HG02678 (cell line): ENCODE data around the gene PPP2R3B.
A peak's percentile ranks its signal among the peaks of the same experiment; 100 is the strongest.
"Not testable (repeated sequence)": the region's sequence is repeated elsewhere in the genome, so short reads cannot be mapped to it uniquely, and the experiment has no call there.

Source experiments
- ATAC-seq: cut with Tn5 transposase; IDR thresholded peaks from one replicate; pipeline ENCODE4 v1.9.1; 2021; ENCODE audit warnings: mild to moderate bottlenecking, moderate library complexity; ENCODE audit not compliant: unreplicated experiment

The PPP2R3B gene, protein sequence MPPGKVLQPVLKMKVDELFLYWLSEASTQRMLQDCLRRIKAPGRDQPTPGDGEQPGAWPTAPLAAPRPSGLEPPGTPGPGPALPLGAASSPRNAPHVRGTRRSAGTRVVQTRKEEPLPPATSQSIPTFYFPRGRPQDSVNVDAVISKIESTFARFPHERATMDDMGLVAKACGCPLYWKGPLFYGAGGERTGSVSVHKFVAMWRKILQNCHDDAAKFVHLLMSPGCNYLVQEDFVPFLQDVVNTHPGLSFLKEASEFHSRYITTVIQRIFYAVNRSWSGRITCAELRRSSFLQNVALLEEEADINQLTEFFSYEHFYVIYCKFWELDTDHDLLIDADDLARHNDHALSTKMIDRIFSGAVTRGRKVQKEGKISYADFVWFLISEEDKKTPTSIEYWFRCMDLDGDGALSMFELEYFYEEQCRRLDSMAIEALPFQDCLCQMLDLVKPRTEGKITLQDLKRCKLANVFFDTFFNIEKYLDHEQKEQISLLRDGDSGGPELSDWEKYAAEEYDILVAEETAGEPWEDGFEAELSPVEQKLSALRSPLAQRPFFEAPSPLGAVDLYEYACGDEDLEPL

DNA sequence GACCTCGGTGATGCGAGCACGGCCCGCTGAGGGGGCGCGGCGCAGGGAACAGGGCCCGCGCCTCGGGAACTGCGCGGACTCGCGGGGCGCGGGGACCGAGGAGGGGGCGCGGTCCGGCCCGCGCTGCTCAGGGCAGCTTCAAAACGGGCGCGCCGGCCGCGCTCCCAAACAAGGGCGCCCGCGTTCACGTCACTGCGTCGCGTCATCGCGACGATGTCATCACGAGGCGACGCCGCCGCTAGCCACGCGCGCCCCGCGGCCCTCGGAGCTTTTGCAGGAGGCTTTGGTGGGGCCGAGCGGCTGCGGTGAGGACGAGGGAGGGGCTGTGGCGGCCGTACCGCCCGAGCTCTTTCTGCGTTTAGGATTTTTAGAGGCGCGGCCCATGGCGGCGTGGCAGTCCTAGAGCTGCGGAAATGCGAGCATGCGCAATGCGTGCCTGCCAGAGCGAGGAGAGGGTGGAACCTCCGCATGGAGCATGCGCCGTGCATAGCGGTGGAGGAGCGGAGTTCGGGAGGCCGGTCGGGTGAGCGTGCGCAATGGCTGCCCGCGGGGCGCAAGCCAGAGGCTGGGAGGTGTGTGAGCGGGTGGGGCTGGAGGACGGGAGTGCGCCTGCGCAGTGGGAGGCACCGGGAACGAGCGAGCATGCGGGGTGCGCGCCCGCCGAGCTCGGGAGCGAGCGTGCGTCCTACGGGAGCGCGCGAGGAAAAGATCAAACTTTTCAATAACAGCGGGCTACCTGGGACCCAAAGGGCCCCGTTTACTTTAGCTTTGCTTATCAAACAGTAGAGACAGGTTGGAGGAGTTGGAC is at the start of gene PPP2R3B:
Gene PPP2R3B (minus strand): TSS at position 140 of the 808 bp plus-strand sequence. CDS start 216 bp downstream, outside the sequence.
- peak; percentile 95 for ATAC-seq

DNA sequence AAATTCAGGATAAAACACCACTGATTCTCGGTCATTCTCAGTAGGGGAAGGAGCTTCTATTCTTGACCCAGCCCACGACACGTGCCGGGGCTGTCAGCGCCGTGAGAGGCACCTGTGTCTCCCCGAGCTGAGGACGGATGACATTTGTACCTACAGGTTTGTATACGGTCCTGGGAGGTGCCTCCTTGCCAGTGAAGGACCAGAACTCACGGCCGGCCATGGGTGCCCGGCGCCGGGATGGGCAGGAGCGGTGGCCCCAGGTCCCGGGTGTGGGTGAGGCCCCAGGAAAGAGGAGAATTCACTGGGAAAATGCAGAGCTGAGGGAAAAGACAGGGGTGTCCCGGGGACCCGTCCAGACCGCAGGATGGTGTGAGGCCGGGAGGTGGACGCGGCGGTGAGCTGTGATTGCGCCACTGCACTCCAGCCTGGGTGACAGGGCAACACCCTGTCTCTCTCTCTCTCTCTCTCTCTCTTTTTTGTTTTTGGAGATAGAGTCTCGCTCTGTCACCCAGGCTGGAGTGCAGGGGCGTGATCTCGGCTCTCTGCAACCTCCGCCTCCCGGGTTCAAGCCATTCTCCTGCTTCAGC is 48.9 kb upstream of the PPP2R3B start:
- ATAC-seq: no peak

DNA sequence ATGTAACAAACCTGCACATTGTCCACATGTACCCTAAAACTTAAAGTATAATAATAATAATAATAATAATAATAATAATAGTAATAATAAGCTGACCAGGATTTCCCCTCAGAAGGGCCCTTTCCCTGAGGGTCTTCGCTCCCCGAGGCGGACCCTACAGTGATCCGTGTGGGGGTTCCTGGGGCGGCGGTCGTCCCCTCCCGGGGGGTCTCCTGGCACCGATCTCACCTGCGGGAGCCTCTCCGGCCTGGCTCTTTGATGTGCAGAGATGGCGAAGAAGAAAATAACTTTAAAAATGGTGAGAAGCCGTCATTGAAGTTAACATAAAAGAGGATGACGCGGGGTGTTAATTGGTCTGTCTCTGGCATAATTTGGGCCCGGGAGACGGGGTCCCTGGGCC is 48.2 kb upstream of the PPP2R3B start:
- ATAC-seq: no peak

DNA sequence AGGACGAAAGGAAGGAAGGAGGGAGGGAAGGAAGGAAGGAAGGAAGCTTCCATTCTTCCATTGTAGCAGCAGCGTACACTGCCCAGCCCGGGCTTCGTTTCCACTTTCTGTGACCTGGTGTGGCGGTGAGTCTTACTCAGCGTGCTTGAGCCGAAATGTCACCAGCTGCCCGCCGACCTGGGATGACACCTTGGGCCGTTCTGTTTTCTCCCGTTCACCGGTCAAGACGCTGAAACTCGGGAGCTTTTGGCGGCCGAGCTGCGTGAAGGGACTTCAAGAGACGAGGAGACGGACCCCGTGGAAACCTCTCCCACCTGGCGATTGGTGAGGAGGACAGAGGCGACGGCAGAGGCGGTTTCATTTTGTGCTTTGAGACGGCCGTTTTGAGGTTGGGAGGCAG is 47.1 kb upstream of the PPP2R3B start:
- no peak for ATAC-seq

DNA sequence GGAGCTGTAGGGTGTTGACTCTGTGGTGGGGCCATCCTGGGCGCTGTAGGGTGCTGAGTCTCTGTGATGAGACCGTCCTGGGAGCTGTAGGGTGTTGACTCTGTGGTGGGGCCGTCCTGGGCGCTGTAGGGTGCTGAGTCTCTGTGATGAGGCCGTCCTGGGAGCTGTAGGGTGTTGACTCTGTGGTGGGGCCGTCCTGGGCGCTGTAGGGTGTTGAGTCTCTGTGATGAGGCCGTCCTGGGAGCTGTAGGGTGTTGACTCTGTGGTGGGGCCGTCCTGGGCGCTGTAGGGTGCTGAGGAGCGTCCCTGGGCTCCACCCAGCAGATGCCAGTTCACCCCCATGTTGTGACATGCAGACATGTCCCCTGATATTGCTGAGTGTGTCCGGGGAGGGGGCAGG is 46.0 kb upstream of the PPP2R3B start:
- ATAC-seq: not testable (repeated sequence)

DNA sequence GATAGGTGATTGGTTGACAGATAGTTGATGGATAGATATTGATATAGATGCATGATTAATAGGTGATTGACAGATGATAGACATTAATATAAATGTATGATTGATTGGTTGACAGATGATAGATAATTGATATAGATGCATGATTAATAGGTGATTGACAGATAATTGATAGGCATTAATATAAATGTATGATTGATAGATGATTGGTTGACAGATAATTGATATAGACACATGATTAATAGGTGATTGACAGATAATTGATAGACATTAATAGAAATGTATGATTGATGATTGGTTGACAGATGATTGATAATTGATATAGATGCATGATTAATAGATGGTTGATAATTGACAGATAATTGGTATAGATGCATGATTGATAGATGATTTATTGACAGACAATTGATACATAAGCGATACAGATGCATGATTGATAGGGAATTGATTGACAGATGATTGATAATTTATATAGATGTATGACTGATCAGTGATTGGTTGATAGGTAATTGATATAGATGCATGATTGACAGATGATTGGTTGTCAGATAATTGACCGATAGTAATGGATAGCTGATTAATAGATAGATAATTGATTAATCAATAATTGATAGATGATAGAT is 44.9 kb upstream of the PPP2R3B start:
- no peak for ATAC-seq

DNA sequence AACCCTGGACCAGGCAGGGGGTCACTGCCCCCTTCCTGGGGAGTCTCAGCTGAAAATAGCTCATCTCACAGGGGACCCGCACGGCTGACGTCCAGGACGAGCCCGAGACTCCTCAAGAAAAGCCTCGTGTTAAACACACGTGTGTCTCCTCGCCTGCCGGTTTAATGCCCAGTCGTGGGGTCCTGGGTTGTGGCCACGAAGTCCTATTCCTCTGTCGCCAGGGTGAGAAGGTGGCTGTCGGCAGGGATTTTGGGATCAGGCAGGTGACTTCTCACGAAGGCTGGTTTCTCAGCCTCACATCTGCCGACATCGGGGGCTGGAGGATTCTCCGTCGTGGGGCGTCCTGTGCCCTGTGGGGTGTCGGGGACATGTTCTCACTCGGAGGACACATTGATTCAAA is 44.3 kb upstream of the PPP2R3B start:
- ATAC-seq: no peak

DNA sequence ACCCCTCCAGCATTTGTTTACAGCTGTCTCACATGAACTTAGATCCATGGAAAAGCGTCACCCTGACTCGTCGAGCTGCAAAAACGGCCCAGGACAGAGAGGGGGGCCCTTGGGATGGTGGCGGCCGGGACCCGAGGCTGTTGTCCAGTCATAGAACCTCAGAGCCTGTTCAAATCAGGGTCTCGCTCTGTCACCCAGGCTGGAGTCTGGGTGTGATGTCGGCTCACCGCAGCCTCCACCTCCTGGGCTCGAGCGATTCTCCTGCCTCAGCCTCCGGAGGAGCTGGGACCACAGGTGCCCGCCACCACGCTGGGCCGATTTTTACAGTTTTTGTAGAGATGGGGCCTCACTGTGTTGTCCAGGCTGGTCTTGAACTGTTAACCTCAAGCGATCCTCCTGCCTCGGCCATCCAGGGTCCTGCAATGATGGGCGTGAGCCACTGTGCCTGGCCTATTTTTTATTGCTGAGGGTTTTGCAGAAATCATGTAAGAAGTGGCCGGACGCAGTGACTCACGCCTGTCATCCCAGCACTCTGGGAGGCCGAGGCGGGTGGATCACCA is 42.6 kb upstream of the PPP2R3B start:
- no peak for ATAC-seq

DNA sequence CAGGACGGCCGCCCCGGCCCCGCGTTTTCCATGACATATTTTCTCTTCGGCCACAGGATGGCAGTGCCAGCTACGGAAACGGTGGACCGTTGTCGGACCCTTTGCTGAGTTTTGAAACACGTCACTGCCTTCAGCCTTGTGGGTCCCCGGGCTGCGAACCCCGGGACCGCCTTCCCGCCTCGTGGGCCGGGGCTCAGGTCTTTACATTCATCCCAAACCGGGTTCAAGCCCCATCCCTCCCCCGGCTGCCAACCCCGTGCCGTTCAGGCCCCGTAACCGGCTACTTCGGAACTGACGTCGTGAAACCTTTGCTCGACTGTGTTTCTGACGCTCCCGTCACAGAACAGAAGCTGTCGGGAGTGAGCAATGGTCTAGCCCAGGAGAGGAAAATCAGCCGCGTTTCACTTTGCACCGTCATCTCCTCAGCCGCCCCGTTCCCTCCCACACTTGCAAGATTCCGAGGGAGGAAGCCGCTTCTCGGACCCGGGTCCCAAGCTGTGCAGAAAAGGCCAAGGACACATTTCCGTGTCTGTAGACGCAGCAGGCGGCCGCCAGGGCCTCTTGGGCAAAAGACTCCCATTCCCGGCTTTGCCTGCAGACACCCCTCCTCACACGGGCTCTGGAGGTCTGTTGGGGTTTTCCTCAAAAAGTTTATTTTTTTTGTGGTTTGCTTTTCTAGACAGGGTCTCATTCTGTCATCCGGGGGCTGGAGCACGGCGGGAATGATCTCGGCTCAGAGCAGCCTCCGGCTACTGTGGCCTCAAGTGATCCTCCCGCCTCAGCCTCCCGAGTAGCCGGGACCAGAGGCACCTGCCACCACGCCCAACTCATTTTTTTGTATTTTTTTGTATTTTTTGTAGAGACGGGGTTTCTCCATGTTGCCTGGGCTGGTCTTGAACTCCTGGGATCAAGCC is 41.4 kb upstream of the PPP2R3B start:
- ATAC-seq: no peak

DNA sequence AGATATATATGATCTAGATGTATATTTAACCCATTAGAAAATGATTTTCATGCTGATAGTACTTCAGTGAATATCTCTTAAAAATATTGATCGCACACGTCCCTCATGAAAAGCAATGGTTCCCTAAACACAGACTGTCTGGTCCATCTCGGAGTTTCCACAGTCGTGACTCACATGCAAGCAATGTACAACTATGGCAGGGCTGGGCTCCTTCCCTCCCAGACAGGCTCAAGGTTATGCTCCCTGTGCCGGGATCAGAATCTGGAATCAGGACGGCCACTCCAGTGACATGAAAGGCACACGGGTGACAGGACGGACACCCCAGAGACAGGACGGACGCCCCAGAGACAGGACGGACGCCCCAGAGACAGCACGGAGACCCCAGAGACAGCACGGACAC is 40.2 kb upstream of the PPP2R3B start:
- ATAC-seq: no peak

DNA sequence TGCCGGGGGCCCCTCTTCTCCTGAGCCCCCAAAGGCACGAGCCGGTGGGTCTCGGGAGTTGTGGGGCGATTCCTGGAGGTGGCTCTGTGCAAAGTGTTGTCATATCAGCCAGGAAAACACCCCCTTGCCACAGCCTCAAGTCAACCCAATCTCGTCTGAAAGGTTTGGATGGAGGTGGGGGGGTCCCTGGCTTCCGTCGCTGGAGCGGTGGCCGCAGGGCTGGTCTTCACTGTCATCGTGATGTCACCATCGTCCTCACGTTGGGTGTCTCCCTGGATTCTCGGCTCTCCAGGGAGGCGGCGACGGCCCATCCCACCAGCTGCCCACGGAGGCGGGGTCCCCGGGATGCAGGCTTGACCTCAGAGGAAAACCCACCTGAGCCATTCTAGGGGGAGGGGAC is 38.3 kb upstream of the PPP2R3B start:
- no peak for ATAC-seq

DNA sequence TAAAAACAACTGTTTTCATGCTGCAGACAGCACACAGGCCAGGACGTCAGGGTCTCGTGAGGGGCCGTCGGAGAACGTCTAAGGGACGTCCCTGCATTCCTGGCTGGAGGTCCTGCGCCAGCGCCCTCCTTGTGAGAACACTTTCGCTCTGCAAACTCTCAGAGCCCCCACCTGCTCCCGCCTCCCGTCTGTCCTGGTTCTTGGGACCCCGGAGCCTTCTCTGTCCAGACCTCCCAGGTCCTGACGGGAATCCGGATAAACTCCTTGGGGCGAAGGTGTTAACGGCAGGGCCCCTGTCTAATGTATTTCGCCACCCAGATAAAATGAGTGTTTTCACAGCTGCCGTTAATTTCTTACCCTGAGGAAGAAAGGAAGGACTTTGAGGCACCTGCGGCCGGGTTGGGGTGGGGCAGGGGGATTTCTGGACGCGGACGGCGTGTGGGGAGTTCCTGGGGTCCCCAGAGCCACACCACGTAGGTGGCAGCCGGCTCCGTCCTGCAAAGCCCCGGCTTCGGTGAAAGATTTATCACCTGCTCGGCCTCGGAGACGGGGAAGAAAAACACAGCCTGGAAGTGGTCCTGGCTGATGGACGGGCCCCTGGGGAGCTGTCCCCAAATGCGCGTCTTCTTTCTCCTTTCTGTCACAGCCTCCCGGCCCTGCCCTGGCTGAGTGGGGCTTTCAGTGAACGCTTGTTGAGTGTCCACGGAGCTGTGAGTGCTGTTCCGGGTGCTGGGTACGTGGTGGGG is 35.1 kb upstream of the PPP2R3B start:
- ATAC-seq: no peak

DNA sequence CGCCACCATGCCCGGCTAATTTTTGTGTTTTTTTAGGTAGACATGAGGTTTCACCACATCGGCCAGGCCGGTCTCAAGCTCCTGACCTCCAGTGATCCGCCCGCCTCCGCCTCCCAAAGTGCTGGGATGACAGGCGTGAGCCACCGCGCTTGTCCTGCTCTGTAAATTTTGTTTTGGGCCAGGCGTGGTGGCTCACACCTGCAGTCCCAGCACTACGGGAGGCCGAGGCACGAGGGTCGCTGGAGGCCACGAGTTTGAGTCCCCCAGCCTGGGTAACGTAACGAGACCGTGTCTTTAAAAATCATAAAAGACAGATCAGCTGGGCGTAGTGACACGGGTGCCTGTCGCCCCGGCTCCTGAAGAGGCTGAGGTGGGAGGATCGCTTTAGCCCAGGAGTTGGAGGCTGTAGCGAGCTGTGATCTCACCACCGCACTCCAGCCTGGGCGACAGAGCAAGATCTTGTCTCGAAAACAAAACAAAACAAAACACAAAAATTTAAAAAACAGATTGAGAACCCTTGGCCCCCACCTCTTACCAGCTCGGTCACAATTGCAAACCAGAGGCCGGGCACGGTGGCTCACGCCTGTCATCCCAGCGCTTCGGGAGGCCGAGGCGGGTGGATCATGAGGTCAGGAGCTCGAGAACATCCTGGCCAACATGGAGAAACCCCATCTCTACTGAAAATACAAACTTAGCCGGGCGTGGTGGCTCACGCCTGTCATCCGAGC is 34.0 kb upstream of the PPP2R3B start:
- ATAC-seq: no peak

DNA sequence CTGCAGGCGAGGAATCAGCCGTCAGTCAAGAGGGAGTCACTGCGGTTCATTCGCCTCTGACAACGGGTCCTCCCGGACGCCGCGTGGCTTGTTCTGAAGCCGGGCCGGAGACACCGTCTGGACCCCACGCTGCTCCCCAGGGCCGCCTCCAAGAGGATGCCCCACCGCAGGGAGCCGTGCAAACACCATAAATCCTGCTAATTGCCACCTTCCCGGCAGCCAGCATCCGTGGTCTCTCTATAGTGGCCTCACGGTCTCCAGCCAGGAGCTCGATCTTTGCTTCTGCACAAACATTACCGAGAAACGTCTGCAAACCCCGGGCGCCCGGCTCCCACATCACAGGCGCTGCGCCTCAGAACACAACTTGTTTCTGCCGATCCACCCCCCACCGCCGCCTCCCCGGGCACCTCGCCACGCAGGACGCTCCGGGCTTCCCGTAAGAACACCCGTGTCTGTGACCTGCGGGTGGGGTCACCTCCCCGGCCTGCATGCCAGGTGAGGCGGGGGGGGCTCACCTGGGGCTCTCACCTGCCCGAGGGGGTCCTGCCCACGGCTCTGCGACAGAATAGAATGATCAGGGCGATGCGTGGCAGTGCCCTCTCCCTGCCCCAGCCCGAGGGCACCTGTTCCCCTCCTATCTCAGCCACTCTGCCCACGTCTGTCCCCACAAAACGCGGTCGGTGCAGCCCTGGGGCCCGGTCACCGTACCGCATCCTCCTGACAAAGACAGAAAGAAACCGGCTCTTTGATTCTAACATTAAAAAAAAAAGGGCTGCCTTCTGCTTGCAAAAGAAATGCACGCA is 32.4 kb upstream of the PPP2R3B start:
- no peak for ATAC-seq

DNA sequence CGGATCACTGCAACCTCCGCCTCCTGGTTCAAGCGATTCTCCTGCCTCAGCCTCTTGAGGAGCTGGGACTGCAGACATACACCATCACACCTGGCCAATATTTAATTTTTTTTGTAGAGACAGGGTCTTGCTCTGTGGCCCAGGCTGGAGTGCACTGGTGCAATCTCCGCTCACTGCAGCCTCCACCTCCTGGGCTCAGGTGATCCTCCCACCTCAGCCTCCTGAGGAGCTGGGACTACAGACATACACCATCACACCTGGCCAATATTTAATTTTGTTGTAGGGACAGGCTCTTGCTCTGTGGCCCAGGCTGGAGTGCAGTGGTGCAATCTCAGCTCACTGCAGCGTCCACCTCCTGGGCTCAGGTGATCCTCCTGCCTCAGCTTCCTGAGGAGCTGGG is 28.8 kb upstream of the PPP2R3B start:
- ATAC-seq: not testable (repeated sequence)

DNA sequence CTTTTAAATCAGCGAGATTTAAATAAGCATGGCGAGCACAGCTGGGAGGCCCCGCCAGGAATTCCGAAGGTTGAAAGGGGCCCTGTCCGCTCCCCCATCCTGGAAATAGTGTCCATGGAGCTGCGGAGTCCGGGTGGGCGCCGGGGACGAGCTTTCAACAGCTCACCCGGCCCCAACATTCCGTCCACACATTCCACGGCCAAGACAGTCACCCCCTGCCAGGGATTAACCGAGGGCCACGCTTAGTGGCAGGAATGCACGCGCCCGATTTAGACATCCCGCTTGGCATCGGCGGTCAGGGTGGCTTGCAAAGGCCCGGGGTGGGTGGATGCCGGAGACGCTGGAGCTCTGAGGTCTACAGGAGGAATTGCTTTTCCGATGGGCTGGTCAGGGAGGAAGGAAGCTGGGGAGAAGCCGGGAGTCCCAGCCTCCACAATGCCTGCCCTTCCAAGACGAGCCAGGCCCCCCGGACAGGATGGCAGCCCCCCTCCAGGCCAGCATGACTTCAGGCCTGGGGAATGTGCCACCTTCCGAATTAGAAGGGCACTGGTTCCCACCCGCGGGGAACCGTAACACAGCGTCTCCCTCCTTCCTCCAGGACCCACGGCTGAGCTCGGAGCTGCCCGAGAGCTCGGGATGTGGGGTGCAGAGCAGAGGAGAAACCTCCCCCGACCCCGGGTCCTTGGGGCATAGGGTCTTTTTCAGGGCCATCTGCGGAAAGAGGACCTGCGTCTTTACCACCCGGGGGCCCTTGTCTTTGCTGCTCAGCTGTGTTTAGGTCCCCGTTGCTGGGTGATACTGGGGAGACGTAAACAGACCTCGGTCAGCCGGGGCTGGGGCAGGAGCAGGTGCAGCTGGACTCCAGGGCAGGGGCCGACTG is 26.9 kb upstream of the PPP2R3B start:
- ATAC-seq: no peak
